Transverse colon (tissue), 3 donors: Measurements from ENCODE around the gene ACTN1.

Experiments
- CTCF ChIP-seq, 5 experiments: fragments of 200-600 bp in 3 of 5; fragments of 450-650 bp in 2 of 5; sonication (generic) in 3 of 5; IDR thresholded peaks; 1 replicate in 2 of 5; 2 replicates in 3 of 5; pipeline ENCODE4 v1.5.1; 2016 to 2017; ENCODE audit warnings: antibody characterized with exemption in 5 of 5, inconsistent platforms in 3 of 5, mild to moderate bottlenecking in 2 of 5, moderate library complexity in 1 of 5
- EP300 ChIP-seq: sonication (generic); formaldehyde crosslinking; IDR thresholded peaks from one replicate; pipeline ENCODE4 v1.6.1; 2017; ENCODE audit warnings: antibody characterized with exemption, low read depth
- POLR2A ChIP-seq: fragments of 450-650 bp; IDR thresholded peaks from one replicate; pipeline ENCODE4 v1.6.1; 2016; ENCODE audit warnings: antibody characterized with exemption, mild to moderate bottlenecking, moderate library complexity

- TF ChIP-seq CTCF (IDR thresholded peaks at IDR 0.05): no peak
- TF ChIP-seq POLR2A: no peak
- no peak for TF ChIP-seq EP300
Measured at GRCh38 chr14:68879321-68879781, 99.8 kb downstream of the ACTN1 start.
